ENCODE data around the gene EFHC1.

The EFHC1 gene

DNA sequence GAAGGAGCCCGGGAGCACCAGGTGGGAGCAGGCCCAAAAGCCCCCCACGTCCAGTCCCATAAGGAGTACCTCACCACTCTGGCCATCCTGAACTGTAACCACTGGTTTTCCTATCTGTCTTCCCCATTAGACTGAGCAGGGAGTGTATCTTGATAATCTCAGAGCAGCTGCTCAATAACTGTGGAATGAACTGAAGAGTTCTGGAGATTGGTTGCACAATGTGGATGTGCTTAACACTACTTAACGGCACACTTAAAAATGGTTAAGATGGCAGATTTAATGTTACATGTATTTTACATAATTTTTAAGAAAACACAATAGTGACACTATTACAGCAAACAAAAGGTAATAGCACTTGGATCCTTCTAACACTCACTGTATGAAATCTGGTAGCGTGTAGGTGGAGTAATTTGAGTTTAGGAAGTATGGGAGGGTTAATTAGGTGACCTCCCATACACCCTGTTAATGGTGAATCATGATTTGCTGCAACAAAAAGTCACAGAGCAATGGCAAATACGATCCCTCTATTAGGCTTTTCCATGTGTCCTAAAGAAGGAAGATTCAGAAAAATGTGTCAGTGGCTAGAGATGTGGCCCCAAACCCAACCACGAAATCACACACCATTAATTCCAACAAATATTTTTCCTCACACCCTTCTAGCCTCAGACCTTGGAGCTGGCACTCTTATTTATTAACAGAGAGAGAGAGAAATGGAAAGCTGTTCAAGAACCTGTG is 138.3 kb downstream of the EFHC1 start:
- ATAC-seq, result no peak
- TF ChIP-seq GLIS3 (CRISPR knock-in tag; IDR thresholded peaks at IDR 0.05) (no peak), ZFP30 (CRISPR knock-in tag; IDR thresholded peaks at IDR 0.05) (no peak), ZFP3 (CRISPR knock-in tag; IDR thresholded peaks at IDR 0.05) (no peak), ZNF565 (CRISPR knock-in tag; conservative IDR thresholded peaks at IDR 0.05; ENCODE audit: low read depth) (no peak), RARB (CRISPR knock-in tag; IDR thresholded peaks at IDR 0.05) (no peak), ISL1 (CRISPR knock-in tag; IDR thresholded peaks at IDR 0.05) (no peak), ZNF70 (CRISPR knock-in tag; IDR thresholded peaks at IDR 0.05) (no peak), ARNTL (CRISPR knock-in tag; IDR thresholded peaks at IDR 0.05; ENCODE audit: borderline replicate concordance, low read depth) (no peak), CSDC2 (CRISPR knock-in tag; IDR thresholded peaks at IDR 0.05) (no peak), TOX (CRISPR knock-in tag; IDR thresholded peaks at IDR 0.05; ENCODE audit: borderline replicate concordance) (no peak), ESRRG (CRISPR knock-in tag; IDR thresholded peaks at IDR 0.05) (no peak), ZC3H10 (CRISPR knock-in tag; IDR thresholded peaks at IDR 0.05) (no peak), ZNF8 (CRISPR knock-in tag; IDR thresholded peaks at IDR 0.05) (no peak), PPARA (CRISPR knock-in tag; IDR thresholded peaks at IDR 0.05; ENCODE audit: borderline replicate concordance) (no peak), CREB5 (CRISPR knock-in tag; IDR thresholded peaks at IDR 0.05; ENCODE audit: low read depth) (no peak), TCF4 (CRISPR knock-in tag; IDR thresholded peaks at IDR 0.05; ENCODE audit: borderline replicate concordance) (no peak)
- TF ChIP-seq, protein P1, sequence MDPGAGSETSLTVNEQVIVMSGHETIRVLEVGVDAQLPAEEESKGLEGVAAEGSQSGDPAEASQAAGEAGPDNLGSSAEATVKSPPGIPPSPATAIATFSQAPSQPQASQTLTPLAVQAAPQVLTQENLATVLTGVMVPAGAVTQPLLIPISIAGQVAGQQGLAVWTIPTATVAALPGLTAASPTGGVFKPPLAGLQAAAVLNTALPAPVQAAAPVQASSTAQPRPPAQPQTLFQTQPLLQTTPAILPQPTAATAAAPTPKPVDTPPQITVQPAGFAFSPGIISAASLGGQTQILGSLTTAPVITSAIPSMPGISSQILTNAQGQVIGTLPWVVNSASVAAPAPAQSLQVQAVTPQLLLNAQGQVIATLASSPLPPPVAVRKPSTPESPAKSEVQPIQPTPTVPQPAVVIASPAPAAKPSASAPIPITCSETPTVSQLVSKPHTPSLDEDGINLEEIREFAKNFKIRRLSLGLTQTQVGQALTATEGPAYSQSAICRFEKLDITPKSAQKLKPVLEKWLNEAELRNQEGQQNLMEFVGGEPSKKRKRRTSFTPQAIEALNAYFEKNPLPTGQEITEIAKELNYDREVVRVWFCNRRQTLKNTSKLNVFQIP (CRISPR knock-in tag; IDR thresholded peaks at IDR 0.05; ENCODE audit: borderline replicate concordance, low read depth), result no peak

DNA sequence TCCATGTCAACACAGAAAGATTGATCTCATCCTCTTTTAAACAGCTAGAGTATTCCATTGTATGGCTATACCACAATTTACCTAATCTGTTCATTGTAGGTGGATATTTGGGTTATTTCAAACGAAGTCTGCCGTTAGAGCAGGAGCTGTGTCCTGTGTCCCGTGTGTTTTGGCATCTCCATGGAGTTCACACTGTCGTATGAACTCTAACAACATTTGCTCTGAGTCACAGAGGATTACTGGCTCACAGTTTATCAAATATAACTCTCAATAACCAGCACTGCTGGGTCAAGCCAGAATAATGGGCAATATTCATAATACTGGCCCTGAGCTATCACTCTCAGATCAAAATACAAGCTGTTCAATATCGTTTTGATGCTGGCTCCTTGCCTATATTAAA is 140.3 kb downstream of the EFHC1 start:
- TF ChIP-seq OSR1 (CRISPR knock-in tag; IDR thresholded peaks at IDR 0.05) (no peak), CREB5 (CRISPR knock-in tag; IDR thresholded peaks at IDR 0.05; ENCODE audit: low read depth) (no peak), RARB (CRISPR knock-in tag; IDR thresholded peaks at IDR 0.05) (no peak), ESRRG (CRISPR knock-in tag; IDR thresholded peaks at IDR 0.05) (no peak), CSDC2 (CRISPR knock-in tag; IDR thresholded peaks at IDR 0.05) (no peak), ZFP3 (CRISPR knock-in tag; IDR thresholded peaks at IDR 0.05) (no peak), ZC3H10 (CRISPR knock-in tag; IDR thresholded peaks at IDR 0.05) (no peak), ISL1 (CRISPR knock-in tag; IDR thresholded peaks at IDR 0.05) (no peak), BACH2 (CRISPR knock-in tag; IDR thresholded peaks at IDR 0.05; ENCODE audit: borderline replicate concordance) (no peak), GLIS3 (CRISPR knock-in tag; IDR thresholded peaks at IDR 0.05) (no peak), PPARA (CRISPR knock-in tag; IDR thresholded peaks at IDR 0.05; ENCODE audit: borderline replicate concordance) (no peak), SNAI2 (CRISPR knock-in tag; IDR thresholded peaks at IDR 0.05) (no peak)
- TF ChIP-seq, protein P2, sequence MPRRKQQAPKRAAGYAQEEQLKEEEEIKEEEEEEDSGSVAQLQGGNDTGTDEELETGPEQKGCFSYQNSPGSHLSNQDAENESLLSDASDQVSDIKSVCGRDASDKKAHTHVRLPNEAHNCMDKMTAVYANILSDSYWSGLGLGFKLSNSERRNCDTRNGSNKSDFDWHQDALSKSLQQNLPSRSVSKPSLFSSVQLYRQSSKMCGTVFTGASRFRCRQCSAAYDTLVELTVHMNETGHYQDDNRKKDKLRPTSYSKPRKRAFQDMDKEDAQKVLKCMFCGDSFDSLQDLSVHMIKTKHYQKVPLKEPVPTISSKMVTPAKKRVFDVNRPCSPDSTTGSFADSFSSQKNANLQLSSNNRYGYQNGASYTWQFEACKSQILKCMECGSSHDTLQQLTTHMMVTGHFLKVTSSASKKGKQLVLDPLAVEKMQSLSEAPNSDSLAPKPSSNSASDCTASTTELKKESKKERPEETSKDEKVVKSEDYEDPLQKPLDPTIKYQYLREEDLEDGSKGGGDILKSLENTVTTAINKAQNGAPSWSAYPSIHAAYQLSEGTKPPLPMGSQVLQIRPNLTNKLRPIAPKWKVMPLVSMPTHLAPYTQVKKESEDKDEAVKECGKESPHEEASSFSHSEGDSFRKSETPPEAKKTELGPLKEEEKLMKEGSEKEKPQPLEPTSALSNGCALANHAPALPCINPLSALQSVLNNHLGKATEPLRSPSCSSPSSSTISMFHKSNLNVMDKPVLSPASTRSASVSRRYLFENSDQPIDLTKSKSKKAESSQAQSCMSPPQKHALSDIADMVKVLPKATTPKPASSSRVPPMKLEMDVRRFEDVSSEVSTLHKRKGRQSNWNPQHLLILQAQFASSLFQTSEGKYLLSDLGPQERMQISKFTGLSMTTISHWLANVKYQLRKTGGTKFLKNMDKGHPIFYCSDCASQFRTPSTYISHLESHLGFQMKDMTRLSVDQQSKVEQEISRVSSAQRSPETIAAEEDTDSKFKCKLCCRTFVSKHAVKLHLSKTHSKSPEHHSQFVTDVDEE (CRISPR knock-in tag; IDR thresholded peaks at IDR 0.05), result no peak
- ATAC-seq, result no peak

DNA sequence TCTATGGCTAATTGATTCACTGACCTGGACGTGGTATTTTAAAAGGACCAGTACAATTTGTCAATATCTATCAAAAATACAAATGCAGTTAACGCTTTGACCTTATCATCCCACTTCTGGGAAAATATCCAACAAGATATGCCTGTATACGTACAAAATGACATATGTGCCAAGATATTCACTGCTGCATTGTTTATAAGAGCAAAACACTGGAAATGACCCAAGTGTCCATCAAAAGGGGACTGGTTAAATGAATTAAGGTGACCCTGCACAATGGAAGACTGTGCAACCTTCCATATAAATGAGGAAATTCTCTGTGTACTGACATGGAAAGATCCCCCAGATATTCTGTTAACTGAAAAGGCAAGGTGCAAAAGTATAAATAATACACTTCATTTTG is 142.8 kb downstream of the EFHC1 start:
- no peak for TF ChIP-seq BACH2 (CRISPR knock-in tag; IDR thresholded peaks at IDR 0.05; ENCODE audit: borderline replicate concordance)
- no peak for TF ChIP-seq GLIS3 (CRISPR knock-in tag; IDR thresholded peaks at IDR 0.05)
- no peak for TF ChIP-seq ISL1 (CRISPR knock-in tag; IDR thresholded peaks at IDR 0.05)
- no peak for TF ChIP-seq TOX (CRISPR knock-in tag; IDR thresholded peaks at IDR 0.05; ENCODE audit: borderline replicate concordance)
- TF ChIP-seq ZC3H10 (CRISPR knock-in tag; IDR thresholded peaks at IDR 0.05), result no peak
- no peak for TF ChIP-seq RARB (CRISPR knock-in tag; IDR thresholded peaks at IDR 0.05)
- no peak for TF ChIP-seq PPARA (CRISPR knock-in tag; IDR thresholded peaks at IDR 0.05; ENCODE audit: borderline replicate concordance)
- no peak for TF ChIP-seq CREB5 (CRISPR knock-in tag; IDR thresholded peaks at IDR 0.05; ENCODE audit: low read depth)
- TF ChIP-seq OSR1 (CRISPR knock-in tag; IDR thresholded peaks at IDR 0.05), result no peak
- no peak for TF ChIP-seq CSRNP3 (CRISPR knock-in tag; IDR thresholded peaks at IDR 0.05)
- no peak for TF ChIP-seq ZFP30 (CRISPR knock-in tag; IDR thresholded peaks at IDR 0.05)
- no peak for TF ChIP-seq ZNF565 (CRISPR knock-in tag; conservative IDR thresholded peaks at IDR 0.05; ENCODE audit: low read depth)
- no peak for TF ChIP-seq CSDC2 (CRISPR knock-in tag; IDR thresholded peaks at IDR 0.05)
- TF ChIP-seq SNAI2 (CRISPR knock-in tag; IDR thresholded peaks at IDR 0.05), result no peak
- no peak for TF ChIP-seq TCF4 (CRISPR knock-in tag; IDR thresholded peaks at IDR 0.05; ENCODE audit: borderline replicate concordance)
- no peak for TF ChIP-seq ZNF8 (CRISPR knock-in tag; IDR thresholded peaks at IDR 0.05)
- no peak for TF ChIP-seq ESRRG (CRISPR knock-in tag; IDR thresholded peaks at IDR 0.05)
- TF ChIP-seq PATZ1 (CRISPR knock-in tag; IDR thresholded peaks at IDR 0.05; ENCODE audit: borderline replicate concordance), result no peak

More for the DNA sequence above, 142.8 kb downstream of the EFHC1 start:
- ATAC-seq, result no peak
